GM12878 (cell line): ENCODE data around the gene LIN37. TPM values are rescaled to one million over a fixed set of nuclear protein-coding genes. Genes with fewer than 3 reads are reported as not detected.

Experiments used
- ATAC-seq: fragments of 200-7000 bp; cut with Tn5 transposase; 3 replicates; pipeline ENCODE4 v1.9.1; 2020; ENCODE audit warnings: mild to moderate bottlenecking, moderate library complexity
- BruUV-seq: library from RNA; stranded (reverse); fragments of 400-500 nt; replicated peaks from 2 replicates; lab custom pipeline; 2021; lab: Mats Ljungman, UMichigan
- CTCF ChIA-PET: fragments of 300-600 bp; sonication (Branson Sonifier 250); formaldehyde crosslinking; extraction: SDS; loops from one replicate; lab custom pipeline; 2021; ENCODE audit warnings: inconsistent platforms; lab: Yijun Ruan, JAX
- POLR2A ChIA-PET: fragments of 350-600 bp; formaldehyde crosslinking; extraction: SDS; loops from one replicate; lab custom pipeline; 2021; ENCODE audit warnings: inconsistent platforms; lab: Charles Lee
- RAD21 ChIA-PET: fragments of 300-600 bp; sonication (Branson Sonifier 250); formaldehyde crosslinking; loops from one replicate; lab custom pipeline; 2023; ENCODE audit warnings: antibody characterized with exemption; ENCODE audit not compliant: unreplicated experiment; lab: Charles Lee
- SMC1A ChIA-PET: fragments of 300-600 bp; sonication (Branson Sonifier 250); formaldehyde crosslinking; loops from one replicate; lab custom pipeline; 2023; ENCODE audit not compliant: unreplicated experiment, uncharacterized antibody; lab: Charles Lee
- DNase-seq: peaks from one replicate; pipeline ENCODE4 v3.0.0-alpha.2; 2011; ENCODE audit warnings: low read depth, low spot score
- FAIRE-seq: peaks from 3 replicates; lab custom pipeline; 2011; peaks lifted over from hg19 to GRCh38; lab: Jason Lieb, UNC
- H2AFZ ChIP-seq: 2 replicates; pipeline ENCODE4 v1.6.0; 2011; ENCODE audit warnings: low read depth, low read length, control low read depth; ENCODE audit not compliant: control insufficient read depth
- H3K27ac ChIP-seq: 2 replicates; pipeline ENCODE4 v1.5.1; 2011; ENCODE audit warnings: control low read depth; ENCODE audit not compliant: control insufficient read depth, insufficient read depth
- H3K27me3 ChIP-seq, 2 experiments: replicated peaks in 1 of 2; 2 replicates each; pipeline versions ENCODE4 v1.6.0 to v1.6.1; 2011; ENCODE audit warnings: low read length in 1 of 2; ENCODE audit not compliant: control insufficient read depth in 2 of 2, insufficient read depth in 2 of 2
- H3K36me3 ChIP-seq, 2 experiments: 2 replicates each; pipeline ENCODE4 v1.5.1; 2011; ENCODE audit warnings: low read length in 1 of 2; ENCODE audit not compliant: control insufficient read depth in 2 of 2, insufficient read depth in 2 of 2
- H3K4me1 ChIP-seq: 2 replicates; pipeline ENCODE4 v1.6.1; 2011; ENCODE audit warnings: mild to moderate bottlenecking, low read length, moderate library complexity, mixed read lengths; ENCODE audit not compliant: control insufficient read depth, insufficient read depth
- H3K4me2 ChIP-seq: 2 replicates; pipeline ENCODE4 v1.6.0; 2011; ENCODE audit warnings: control low read depth; ENCODE audit not compliant: control insufficient read depth, insufficient read depth
- H3K4me3 ChIP-seq: fragments of 200-600 bp; sonication (generic); 2 replicates; pipeline ENCODE4 v1.5.1; 2016
- H3K79me2 ChIP-seq: 2 replicates; pipeline ENCODE4 v1.6.0; 2011; ENCODE audit warnings: low read length; ENCODE audit not compliant: control insufficient read depth, insufficient read depth
- H3K9ac ChIP-seq: 2 replicates; pipeline ENCODE4 v1.8.0; 2011; ENCODE audit warnings: low read length, control low read depth, mixed read lengths; ENCODE audit not compliant: control insufficient read depth, insufficient read depth
- H3K9me3 ChIP-seq: replicated peaks from 3 replicates; pipeline ENCODE4 v1.5.1; 2011; ENCODE audit warnings: mild to moderate bottlenecking, low read length; ENCODE audit not compliant: control insufficient read depth, insufficient read depth
- H4K20me1 ChIP-seq: 2 replicates; pipeline ENCODE4 v1.6.0; 2011; ENCODE audit not compliant: control insufficient read depth, insufficient read depth
- CBX5 ChIP-seq: sonication (generic); IDR thresholded peaks from 2 replicates; pipeline ENCODE4 v1.6.1; 2016; ENCODE audit warnings: low read depth, moderate library complexity, mild to moderate bottlenecking, inconsistent platforms
- EED ChIP-seq: sonication (generic); IDR thresholded peaks from 2 replicates; pipeline ENCODE4 v1.6.1; 2016; ENCODE audit warnings: antibody characterized with exemption, low read depth
- GABPA ChIP-seq: IDR thresholded peaks from 2 replicates; pipeline ENCODE4 v1.6.1; 2014; ENCODE audit warnings: antibody characterized with exemption, low read depth, mild to moderate bottlenecking, inconsistent platforms
- MEF2A ChIP-seq: IDR thresholded peaks from 2 replicates; pipeline ENCODE4 v1.6.1; 2011; ENCODE audit warnings: low read depth, mild to moderate bottlenecking, low read length, moderate library complexity; ENCODE audit not compliant: insufficient read depth
- POLR2A ChIP-seq: IDR thresholded peaks from 2 replicates; pipeline ENCODE4 v1.6.1; 2011; ENCODE audit warnings: low read depth, mild to moderate bottlenecking, low read length
- WGBS: methylation state at CpG from one replicate; pipeline ENCODE4 v1.1.6; 2016; ENCODE audit warnings: low lambda C conversion rate; ENCODE audit not compliant: insufficient replicate concordance, insufficient coverage; ENCODE audit errors: missing lambda C conversion rate; 5-methylcytosine and 5-hydroxymethylcytosine counted together
- in situ Hi-C: fragments of 300-500 bp; cut with MboI; formaldehyde crosslinking; loops from 9 replicates; pipeline ENCODE4 v1.14.3; 2018; ENCODE audit warnings: mixed read lengths
- intact Hi-C: fragments of 100-400 bp; cut with micrococcal nuclease; formaldehyde crosslinking; loops from one replicate; pipeline ENCODE4 v1.14.2; 2022; ENCODE audit not compliant: unreplicated experiment
- polyA plus RNA-seq, 11 experiments: library from polyadenylated mRNA; depleted of rRNA in 4 of 11; unstranded in 6 of 11; stranded (reverse) in 5 of 11; fragments of >200 nt; fragmentation: Nextera tagmentation in 4 of 11; fragmentation: Illumina TruSeq in 1 of 11; extraction: Ambion mirVana in 4 of 11; extraction: Trizol in 1 of 11; gene quantifications; 1 replicate in 1 of 11; 2 replicates in 10 of 11; pipeline versions ENCODE4 v1.2.1 to v1.2.3, GENCODE V29; 2011 to 2016; ENCODE audit warnings: inconsistent platforms in 2 of 11, missing spikeins in 2 of 11, low read depth in 1 of 11
- total RNA-seq, 4 experiments: library from RNA; depleted of rRNA in 3 of 4; stranded (reverse); fragments of >200 nt in 3 of 4; fragmentation: Illumina TruSeq in 1 of 4; extraction: Trizol in 1 of 4; gene quantifications; 2 replicates each; pipeline versions ENCODE4 v1.2.1 to v1.2.3, GENCODE V29; 2013 to 2021
- TF ChIP-seq, protein P1 (sequence below): IDR thresholded peaks from 2 replicates; pipeline ENCODE4 v1.6.1; 2012; ENCODE audit warnings: low read depth, low read length, improper control_type of control experiment

The LIN37 gene
- total and polyA plus RNA-seq, 10 of the 15 experiments (the other 5 are each of a cell fraction or from before 2014, with no cell fraction given): 0.69 to 11.9 (median 7.6) TPM

DNA sequence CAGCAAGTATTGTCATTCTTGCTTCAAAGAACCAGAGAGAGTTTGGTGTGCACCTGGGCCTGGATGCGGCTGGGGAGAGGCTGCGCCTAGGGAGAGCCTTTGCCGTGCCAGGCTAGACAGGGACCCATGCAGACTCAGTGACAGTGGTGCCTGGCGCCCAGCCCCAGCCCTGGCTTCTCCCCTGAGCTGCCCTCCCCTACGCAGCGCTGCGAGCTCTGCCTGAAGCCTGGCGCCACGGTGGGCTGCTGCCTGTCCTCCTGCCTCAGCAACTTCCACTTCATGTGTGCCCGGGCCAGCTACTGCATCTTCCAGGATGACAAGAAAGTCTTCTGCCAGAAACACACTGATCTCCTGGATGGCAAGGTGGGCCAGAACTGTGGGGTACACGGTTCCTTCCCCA, 18.6 kb upstream of the LIN37 start:
- no peaks in the 10 kb centered on the region for H3K4me1 ChIP-seq
- H3K9me3 ChIP-seq: no peaks in the 10 kb centered on the region
- H2AFZ ChIP-seq: no peak overlapping the region
- no peak overlapping the region for H3K9ac ChIP-seq
- ChIA-PET SMC1A (no interaction called here), CTCF (no interaction called here), RAD21 (no interaction called here), POLR2A (no interaction called here)
- in situ Hi-C loops (no loop called here), intact Hi-C loops (no loop called here)
- TF ChIP-seq MEF2A: no peak
- TF ChIP-seq POLR2A: peak; percentile 26
- TF ChIP-seq, protein P1, sequence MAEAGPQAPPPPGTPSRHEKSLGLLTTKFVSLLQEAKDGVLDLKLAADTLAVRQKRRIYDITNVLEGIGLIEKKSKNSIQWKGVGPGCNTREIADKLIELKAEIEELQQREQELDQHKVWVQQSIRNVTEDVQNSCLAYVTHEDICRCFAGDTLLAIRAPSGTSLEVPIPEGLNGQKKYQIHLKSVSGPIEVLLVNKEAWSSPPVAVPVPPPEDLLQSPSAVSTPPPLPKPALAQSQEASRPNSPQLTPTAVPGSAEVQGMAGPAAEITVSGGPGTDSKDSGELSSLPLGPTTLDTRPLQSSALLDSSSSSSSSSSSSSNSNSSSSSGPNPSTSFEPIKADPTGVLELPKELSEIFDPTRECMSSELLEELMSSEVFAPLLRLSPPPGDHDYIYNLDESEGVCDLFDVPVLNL: no peak
- H3K79me2 ChIP-seq: no peaks in the 10 kb centered on the region
- 88% methylated on average over 11 of the region's 11 CpGs for WGBS
- H3K27me3 ChIP-seq: no peaks in the 10 kb centered on the region
- no peak for FAIRE-seq
- H3K27ac ChIP-seq: no peak overlapping the region
- no peak overlapping the region for H3K4me3 ChIP-seq
- BruUV-seq: no TSS peak
- no peak for ATAC-seq
- no peak overlapping the region for H3K4me2 ChIP-seq
- peaks cover 22 to 48% of the 10 kb centered on the region in 2 experiments for H3K36me3 ChIP-seq
- H4K20me1 ChIP-seq: no peaks in the 10 kb centered on the region; the same call in 1 of the 2 replicates
- no peak for DNase-seq

DNA sequence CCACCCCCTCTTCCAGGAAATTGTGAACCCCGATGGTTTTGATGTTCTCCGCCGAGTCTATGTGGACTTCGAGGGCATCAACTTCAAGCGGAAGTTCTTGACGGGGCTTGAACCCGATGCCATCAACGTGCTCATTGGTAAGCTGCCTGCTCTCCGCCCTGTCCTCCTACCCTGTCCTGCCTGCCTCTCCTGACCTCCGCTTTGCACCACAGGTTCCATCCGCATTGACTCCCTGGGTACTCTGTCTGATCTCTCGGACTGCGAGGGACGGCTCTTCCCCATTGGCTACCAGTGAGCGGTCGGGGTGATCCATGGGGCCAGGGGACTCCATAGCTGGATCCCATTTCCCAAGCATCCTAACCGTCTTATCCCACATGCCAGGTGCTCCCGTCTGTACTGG, 18.1 kb upstream of the LIN37 start:
- POLR2A ChIA-PET: no interaction called here

More for the DNA sequence above, 18.1 kb upstream of the LIN37 start:
- H3K79me2 ChIP-seq: no peaks in the 10 kb centered on the region
- H3K9me3 ChIP-seq: no peaks in the 10 kb centered on the region
- H3K27me3 ChIP-seq: no peaks in the 10 kb centered on the region
- DNase-seq (no peak), ATAC-seq (no peak), FAIRE-seq (no peak)
- no peak overlapping the region for H3K4me3 ChIP-seq
- no peak overlapping the region for H2AFZ ChIP-seq
- H3K27ac ChIP-seq: no peak overlapping the region
- ChIA-PET CTCF (no interaction called here), SMC1A (no interaction called here), RAD21 (no interaction called here)
- no TSS peak for BruUV-seq
- no peak for TF ChIP-seq GABPA
- TF ChIP-seq EED: no peak
- TF ChIP-seq CBX5: no peak
- H3K4me1 ChIP-seq: no peaks in the 10 kb centered on the region
- no peak overlapping the region for H3K4me2 ChIP-seq
- intact Hi-C loops: no loop called here
- 98% methylated on average over 18 of the region's 18 CpGs for WGBS
- H3K36me3 ChIP-seq: peaks cover 18 to 46% of the 10 kb centered on the region in 2 experiments
- in situ Hi-C loops: no loop called here
- H3K9ac ChIP-seq: no peak overlapping the region
- H4K20me1 ChIP-seq: no peaks in the 10 kb centered on the region
